Omental fat pad (tissue), 4 donors: Measurements from ENCODE around the gene SEC24C. TPM values are rescaled to one million over a fixed set of nuclear protein-coding genes. Genes with fewer than 3 reads are reported as not detected.
A peak's percentile ranks its signal among the peaks of the same experiment; 100 is the strongest.

Experiments
- ATAC-seq: fragments of 150-250 bp; one replicate; pipeline ENCODE4 v1.9.1; 2016; ENCODE audit warnings: mild to moderate bottlenecking, moderate library complexity; ENCODE audit not compliant: low FRiP score
- DNase-seq: peaks from one replicate; pipeline ENCODE4 v3.0.0-alpha.2; 2019; ENCODE audit warnings: low spot score
- CTCF ChIP-seq, 3 donors: fragments of 450-650 bp; IDR thresholded peaks; one replicate each; pipeline ENCODE4 v1.5.1; 2016 to 2017; ENCODE audit warnings: antibody characterized with exemption in 3 of 3, mild to moderate bottlenecking in 3 of 3, moderate library complexity in 2 of 3
- total RNA-seq, 4 donors: library from RNA; depleted of rRNA; stranded (reverse); fragments of >200 nt; gene quantifications; one replicate each; pipeline ENCODE4 v1.1.0, GENCODE V29; 2016

SEC24C gene
- total RNA-seq, 4 donors from 2014 or later: 45.1 to 53.7 (median 47.5) TPM

- no peak for TF ChIP-seq CTCF (IDR thresholded peaks at IDR 0.05)
- ATAC-seq (no peak), DNase-seq (no peak)
Observed at GRCh38 chr10:73773152-73773879, 29.1 kb downstream of the SEC24C start.

- ATAC-seq: no peak
Observed at GRCh38 chr10:73774637-73775036, 30.5 kb downstream of the SEC24C start.

GRCh38 chr10:73779018-73779417 is 34.8 kb downstream of the SEC24C start:
- no peak for DNase-seq
- no peak for TF ChIP-seq CTCF (IDR thresholded peaks at IDR 0.05)
- no peak for ATAC-seq

More at GRCh38 chr10:73774637-73775036, 30.5 kb downstream of the SEC24C start:
- no peak for TF ChIP-seq CTCF (IDR thresholded peaks at IDR 0.05)
- DNase-seq: no peak

- ATAC-seq (no peak), DNase-seq (no peak)
- TF ChIP-seq CTCF (IDR thresholded peaks at IDR 0.05): no peak
Observed at GRCh38 chr10:73779539-73780197, 35.5 kb downstream of the SEC24C start.

- no peak for DNase-seq
- no peak for TF ChIP-seq CTCF (IDR thresholded peaks at IDR 0.05)
Observed at GRCh38 chr10:73780301-73780700, 36.1 kb downstream of the SEC24C start.

GRCh38 chr10:73780966-73781365 is 36.8 kb downstream of the SEC24C start:
- no peak for ATAC-seq
- no peak for DNase-seq
- TF ChIP-seq CTCF (IDR thresholded peaks at IDR 0.05): no peak

More at GRCh38 chr10:73780301-73780700, 36.1 kb downstream of the SEC24C start:
- ATAC-seq: no peak

GRCh38 chr10:73781548-73781878 is 37.3 kb downstream of the SEC24C start:
- ATAC-seq: peak; percentile 34

More at GRCh38 chr10:73781548-73781878, 37.3 kb downstream of the SEC24C start:
- TF ChIP-seq CTCF (IDR thresholded peaks at IDR 0.05): no peak
- no peak for DNase-seq
